GM13976 (cell line): Measurements from ENCODE around the gene ATG9B.

Experiments
- DNase-seq: peaks from one replicate; pipeline ENCODE4 v3.0.0; 2012; ENCODE audit warnings: low spot score
- in situ Hi-C: fragments of 300-500 bp; cut with MboI; formaldehyde crosslinking; loops from one replicate; pipeline ENCODE4 v1.12.0; 2022; ENCODE audit warnings: low sequenced_read_pairs, mixed read lengths, inconsistent platforms; ENCODE audit not compliant: unreplicated experiment
- TF ChIP-seq, protein P1 (sequence below): IDR thresholded peaks from 2 replicates; pipeline ENCODE4 v1.5.1; 2012; ENCODE audit warnings: borderline replicate concordance, mild to moderate bottlenecking; ENCODE audit not compliant: insufficient read depth; ENCODE audit errors: extremely low read depth, missing control alignments, control extremely low read depth

Gene ATG9B

DNA sequence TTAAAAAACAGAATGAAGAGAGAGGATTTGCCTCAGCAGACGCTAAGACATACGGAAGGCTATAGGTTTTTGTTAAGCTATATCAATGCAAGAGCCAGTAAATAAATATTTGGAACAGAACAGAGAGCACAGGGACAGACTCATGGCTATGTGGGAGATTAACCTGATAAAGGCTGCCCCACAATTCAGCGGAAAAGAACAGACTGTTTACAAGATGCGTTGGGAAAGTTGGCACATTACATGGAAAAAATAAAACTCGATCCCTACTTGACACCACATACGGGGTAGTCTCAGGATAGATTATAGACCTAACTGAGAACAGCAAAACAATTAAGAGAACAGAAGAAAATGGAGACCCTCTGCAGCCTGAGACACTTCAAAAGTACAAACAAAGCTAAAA, 56.9 kb downstream of the ATG9B start:
- DNase-seq = no peak
- in situ Hi-C loops = no loop called here
- TF ChIP-seq, protein P1, sequence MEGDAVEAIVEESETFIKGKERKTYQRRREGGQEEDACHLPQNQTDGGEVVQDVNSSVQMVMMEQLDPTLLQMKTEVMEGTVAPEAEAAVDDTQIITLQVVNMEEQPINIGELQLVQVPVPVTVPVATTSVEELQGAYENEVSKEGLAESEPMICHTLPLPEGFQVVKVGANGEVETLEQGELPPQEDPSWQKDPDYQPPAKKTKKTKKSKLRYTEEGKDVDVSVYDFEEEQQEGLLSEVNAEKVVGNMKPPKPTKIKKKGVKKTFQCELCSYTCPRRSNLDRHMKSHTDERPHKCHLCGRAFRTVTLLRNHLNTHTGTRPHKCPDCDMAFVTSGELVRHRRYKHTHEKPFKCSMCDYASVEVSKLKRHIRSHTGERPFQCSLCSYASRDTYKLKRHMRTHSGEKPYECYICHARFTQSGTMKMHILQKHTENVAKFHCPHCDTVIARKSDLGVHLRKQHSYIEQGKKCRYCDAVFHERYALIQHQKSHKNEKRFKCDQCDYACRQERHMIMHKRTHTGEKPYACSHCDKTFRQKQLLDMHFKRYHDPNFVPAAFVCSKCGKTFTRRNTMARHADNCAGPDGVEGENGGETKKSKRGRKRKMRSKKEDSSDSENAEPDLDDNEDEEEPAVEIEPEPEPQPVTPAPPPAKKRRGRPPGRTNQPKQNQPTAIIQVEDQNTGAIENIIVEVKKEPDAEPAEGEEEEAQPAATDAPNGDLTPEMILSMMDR = no peak

DNA sequence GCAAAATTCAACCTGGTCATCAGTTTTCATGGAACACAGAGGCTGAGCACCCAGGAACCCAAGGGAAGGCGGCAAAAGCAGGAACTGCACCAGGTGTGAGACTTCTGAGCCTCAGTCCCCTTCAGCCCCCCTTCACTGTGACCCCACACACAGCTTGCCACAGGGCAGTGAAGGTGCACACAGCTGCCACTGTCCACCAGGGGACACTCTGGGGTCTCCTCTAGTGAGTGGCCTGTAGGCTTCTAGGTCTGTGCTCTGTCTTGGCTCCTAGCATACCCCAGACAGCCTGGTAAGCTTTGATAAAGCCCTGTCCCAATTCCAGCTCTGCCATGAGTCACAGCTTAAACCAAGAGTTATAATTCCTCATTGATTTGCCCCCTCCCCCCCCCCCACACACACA, 58.3 kb downstream of the ATG9B start:
- in situ Hi-C loops = no loop called here
- DNase-seq = no peak
- TF ChIP-seq, protein P1 = no peak

DNA sequence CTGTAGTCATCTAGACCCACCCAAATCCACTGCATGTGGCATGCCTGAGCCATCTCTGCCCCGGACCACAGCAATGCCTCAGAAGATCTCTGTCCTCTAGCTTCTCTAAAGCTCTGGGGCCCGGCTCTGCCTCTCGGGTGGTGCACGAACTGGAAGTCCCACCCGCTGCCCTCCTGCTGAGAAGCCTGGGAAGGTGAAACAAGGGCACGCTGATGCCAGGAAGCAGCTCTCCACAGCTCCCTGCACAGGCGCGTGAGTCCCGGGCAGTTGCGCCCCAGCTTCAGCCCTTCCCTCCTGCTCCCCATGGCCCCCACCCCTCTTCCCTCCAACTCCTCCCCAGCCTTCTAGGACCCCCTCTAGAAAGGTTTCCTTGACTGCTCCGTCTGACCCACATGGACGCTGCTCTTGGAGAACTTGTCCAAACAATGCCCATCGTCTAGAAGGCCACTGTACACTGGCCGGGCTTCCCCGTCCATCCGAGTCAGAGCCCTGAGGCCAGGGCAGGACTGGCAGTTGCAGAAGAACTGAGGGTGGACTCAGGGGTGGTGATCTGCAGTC, 58.9 kb downstream of the ATG9B start:
- DNase-seq = no peak
- TF ChIP-seq, protein P1 = no peak
- in situ Hi-C loops = no loop called here
